Measurements from ENCODE around the gene RLN3. TPM values are rescaled to one million over a fixed set of nuclear protein-coding genes. Genes with fewer than 3 reads are reported as not detected.

RLN3 gene
- total and polyA plus RNA-seq, 2 of the 8 experiments (the other 6 are each of a cell fraction or from before 2014, with no cell fraction given): not detected

- 91% methylated on average over 3 of the region's 3 CpGs; no CpG with 5 or more reads in 1 of the 2 experiments for WGBS, 2 experiments (ENCODE audit: extremely low coverage in 1 of 2, insufficient coverage in 1 of 2, insufficient read length in 1 of 2, insufficient replicate concordance in 2 of 2, low coverage in 1 of 2, low lambda C conversion rate in 2 of 2, missing lambda C conversion rate in 1 of 2)
- H3K56ac ChIP-seq (replicated peaks; ENCODE audit: insufficient read length, low read depth, low read length): no peak overlapping the region
- H3K79me2 ChIP-seq (ENCODE audit: control insufficient read depth in 1 of 2, insufficient read depth in 2 of 2, low read length in 2 of 2): peaks cover 0 to 6% of the 10 kb centered on the region in 2 experiments; a peak in 2 of 4 replicates
- POLR2A ChIA-PET (ENCODE audit: partially characterized antibody): interaction anchor here (4.7 kb wide), 1 partner anchor 7 kb away, joined by 16 read pairs; the partner anchor contains the start of gene RFX1
- H3K9me3 ChIP-seq (ENCODE audit: insufficient read depth in 2 of 2, low read depth in 1 of 2, low read length in 1 of 2): peaks cover 6 to 12% of the 10 kb centered on the region in 2 experiments; a peak in 3 of 4 replicates
- no peaks in the 10 kb centered on the region for H3K27me3 ChIP-seq (replicated peaks in 1 of 4; ENCODE audit: control insufficient read depth in 3 of 4, extremely low read depth in 1 of 4, insufficient read depth in 3 of 4, low read length in 3 of 4)
- H3K4me1 ChIP-seq (replicated peaks in 1 of 4; ENCODE audit: control insufficient read depth in 3 of 4, insufficient read depth in 4 of 4, low read length in 3 of 4): no peaks in the 10 kb centered on the region; a peak in 3 of 7 replicates
- H2BK12ac ChIP-seq (ENCODE audit: low read depth, low read length): no peak overlapping the region
- H3K9ac ChIP-seq (replicated peaks in 1 of 4; ENCODE audit: extremely low read depth in 1 of 4, low read depth in 3 of 4, low read length in 3 of 4): no peak overlapping the region
- TF ChIP-seq CTCF (IDR thresholded peaks at IDR 0.05; ENCODE audit: control extremely low read depth in 1 of 3, insufficient read depth in 1 of 3, low read depth in 1 of 3, low read length in 3 of 3) (no peak), KDM1A (IDR thresholded peaks at IDR 0.05; ENCODE audit: borderline replicate concordance, low read length) (no peak), RXRA (IDR thresholded peaks at IDR 0.05; ENCODE audit: insufficient read depth, low read depth, low read length) (no peak)
- no peak overlapping the region for H3K4me2 ChIP-seq (ENCODE audit: insufficient read depth in 1 of 2, low read depth in 2 of 2, low read length in 2 of 2)
- H3K18ac ChIP-seq (ENCODE audit: extremely low read depth, low read length): no peak overlapping the region
- CTCF ChIA-PET (ENCODE audit: partially characterized antibody): interaction anchor here (0.5 to 1.5 kb wide), 4 partner anchors 10 to 112 kb away, joined by 3 to 6 read pairs (median 4); partner anchors contain the start of gene IL27RA
- peaks cover 0 to 7% (median 0%) of the 10 kb centered on the region in 4 experiments; a peak in 3 of 8 replicates for H3K36me3 ChIP-seq (ENCODE audit: control insufficient read depth in 2 of 4, insufficient read depth in 4 of 4, low read length in 3 of 4)
- DNase-seq (ENCODE audit: low read depth in 1 of 2, low spot score in 2 of 2) (no peak), FAIRE-seq (no peak)
- H2BK20ac ChIP-seq (ENCODE audit: low read length): no peak overlapping the region
- no peak overlapping the region for H2AFZ ChIP-seq (ENCODE audit: low read length)
- H2BK5ac ChIP-seq (ENCODE audit: low read depth, low read length): no peak overlapping the region
- no peaks in the 10 kb centered on the region for H3K23me2 ChIP-seq (ENCODE audit: low read depth, low read length)
- no peak overlapping the region for H3K23ac ChIP-seq (ENCODE audit: insufficient read length)
- H4K5ac ChIP-seq (ENCODE audit: insufficient read length, low read depth, low read length): no peak overlapping the region
- peaks cover 0 to 3% of the 10 kb centered on the region in 2 experiments for H4K20me1 ChIP-seq (replicated peaks in 1 of 2; ENCODE audit: control insufficient read depth in 1 of 2, insufficient read depth in 2 of 2, low read length in 2 of 2)
- H3K27ac ChIP-seq (ENCODE audit: low read depth, low read length): no peak overlapping the region
- no peak overlapping the region for H4K8ac ChIP-seq (ENCODE audit: extremely low read depth, insufficient read depth, low read length)
- H4K91ac ChIP-seq (replicated peaks; ENCODE audit: insufficient read length, low read length): no peak overlapping the region
- no peak overlapping the region for H2AK5ac ChIP-seq (ENCODE audit: low read depth, low read length)
- no peak overlapping the region for H3K14ac ChIP-seq (ENCODE audit: insufficient read length)
- H3K4ac ChIP-seq (replicated peaks; ENCODE audit: insufficient read length, low read depth, low read length): no peak overlapping the region
- H2BK120ac ChIP-seq (replicated peaks; ENCODE audit: low read depth, low read length): no peak overlapping the region
- H2BK15ac ChIP-seq (ENCODE audit: low read length): no peak overlapping the region
- H3K4me3 ChIP-seq (ENCODE audit: extremely low read depth in 1 of 4, insufficient read depth in 2 of 4, low read depth in 3 of 4, low read length in 4 of 4): no peak overlapping the region; a peak in 1 of 8 replicates
- peaks cover 9% of the 10 kb centered on the region for H3K79me1 ChIP-seq (ENCODE audit: low read depth, low read length)
These were observed 28.9 kb upstream of the RLN3 start for GRCh38 chr19:13999085-13999484.
